ENCODE results near the gene WWOX. TPM values are rescaled to one million over a fixed set of nuclear protein-coding genes. Genes with fewer than 3 reads are reported as not detected.

Gene WWOX
- total RNA-seq, 1 experiment from 2014 or later: 15.6 TPM

DNA sequence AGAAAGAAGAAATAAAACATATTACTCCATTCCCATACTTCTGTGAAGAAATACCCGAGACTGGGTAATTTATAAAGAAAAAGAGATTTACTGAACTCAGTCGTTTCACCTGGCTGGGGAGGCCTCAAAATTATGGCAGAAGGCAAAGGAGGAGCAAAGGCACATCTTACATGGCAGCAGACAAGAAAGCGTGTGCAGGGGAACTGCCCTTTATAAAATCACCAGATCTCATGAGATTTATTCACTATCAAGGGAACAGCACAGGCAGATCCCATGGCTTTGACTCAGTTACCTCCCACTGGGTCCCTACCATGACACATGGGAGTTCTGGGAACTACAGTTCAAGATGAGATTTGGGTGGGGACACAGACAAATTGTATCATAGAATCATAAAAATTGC lies 365.4 kb downstream of the WWOX start:
- no peak overlapping the region for H4K91ac ChIP-seq (ENCODE audit: insufficient read length, low read depth, low read length)
- H4K20me1 ChIP-seq (ENCODE audit: control insufficient read depth, insufficient read depth, insufficient read length): no peaks in the 10 kb centered on the region
- H4K8ac ChIP-seq (replicated peaks; ENCODE audit: insufficient read length, low read depth, low read length): no peak overlapping the region
- H3T11ph ChIP-seq (ENCODE audit: low read length): no peak overlapping the region
- H3K4me1 Mint-ChIP-seq: peaks cover 3 to 10% of the 10 kb centered on the region in 2 experiments; a peak in 3 of 4 replicates
- H3K27ac ChIP-seq (ENCODE audit: insufficient read length, low read depth, low read length): no peak overlapping the region
- H3K4me2 ChIP-seq (ENCODE audit: insufficient read depth, insufficient read length, low read length): no peak overlapping the region
- DNase-seq: no peak
- H2AK5ac ChIP-seq (ENCODE audit: insufficient read length, low read length): no peak overlapping the region
- no peaks in the 10 kb centered on the region for H3K79me2 ChIP-seq (ENCODE audit: insufficient read depth, low read length)
- H2BK120ac ChIP-seq (ENCODE audit: low read depth, low read length, poor library complexity, severe bottlenecking): no peak overlapping the region
- H3K4me3 Mint-ChIP-seq: no peak overlapping the region
- TF ChIP-seq, protein P1, sequence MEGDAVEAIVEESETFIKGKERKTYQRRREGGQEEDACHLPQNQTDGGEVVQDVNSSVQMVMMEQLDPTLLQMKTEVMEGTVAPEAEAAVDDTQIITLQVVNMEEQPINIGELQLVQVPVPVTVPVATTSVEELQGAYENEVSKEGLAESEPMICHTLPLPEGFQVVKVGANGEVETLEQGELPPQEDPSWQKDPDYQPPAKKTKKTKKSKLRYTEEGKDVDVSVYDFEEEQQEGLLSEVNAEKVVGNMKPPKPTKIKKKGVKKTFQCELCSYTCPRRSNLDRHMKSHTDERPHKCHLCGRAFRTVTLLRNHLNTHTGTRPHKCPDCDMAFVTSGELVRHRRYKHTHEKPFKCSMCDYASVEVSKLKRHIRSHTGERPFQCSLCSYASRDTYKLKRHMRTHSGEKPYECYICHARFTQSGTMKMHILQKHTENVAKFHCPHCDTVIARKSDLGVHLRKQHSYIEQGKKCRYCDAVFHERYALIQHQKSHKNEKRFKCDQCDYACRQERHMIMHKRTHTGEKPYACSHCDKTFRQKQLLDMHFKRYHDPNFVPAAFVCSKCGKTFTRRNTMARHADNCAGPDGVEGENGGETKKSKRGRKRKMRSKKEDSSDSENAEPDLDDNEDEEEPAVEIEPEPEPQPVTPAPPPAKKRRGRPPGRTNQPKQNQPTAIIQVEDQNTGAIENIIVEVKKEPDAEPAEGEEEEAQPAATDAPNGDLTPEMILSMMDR (conservative IDR thresholded peaks at IDR 0.05): no peak
- no peak overlapping the region for H3K23ac ChIP-seq (ENCODE audit: insufficient read length, low read depth, low read length)
- H3K27me3 Mint-ChIP-seq (ENCODE audit: low read depth): no peaks in the 10 kb centered on the region
- no peak overlapping the region for H3K14ac ChIP-seq (ENCODE audit: insufficient read depth, low read length)
- H3K23me2 ChIP-seq (ENCODE audit: insufficient read length, low read depth, low read length, poor library complexity, severe bottlenecking): no peaks in the 10 kb centered on the region
- H3K9ac ChIP-seq (ENCODE audit: extremely low read depth, insufficient read length, low read length): no peak overlapping the region
- no peak overlapping the region for H3K18ac ChIP-seq (ENCODE audit: insufficient read length, low read depth, low read length)
- no peak overlapping the region for H2BK12ac ChIP-seq (ENCODE audit: insufficient read length, low read depth, low read length)
- H4K5ac ChIP-seq (ENCODE audit: insufficient read length, low read depth, low read length): no peak overlapping the region
- no peak overlapping the region for H2AFZ ChIP-seq (ENCODE audit: low read length)
- H3K9me3 ChIP-seq (ENCODE audit: control insufficient read depth, low read depth, low read length): no peaks in the 10 kb centered on the region
- no peaks in the 10 kb centered on the region for H3K27me3 ChIP-seq (ENCODE audit: insufficient read depth, low read length)
- no peak overlapping the region for H2BK20ac ChIP-seq (ENCODE audit: low read depth, low read length, poor library complexity, severe bottlenecking)
- H2BK5ac ChIP-seq (ENCODE audit: insufficient read length, low read length): no peak overlapping the region
- no peak overlapping the region for H2BK15ac ChIP-seq (ENCODE audit: low read depth, low read length)
- no CpG with 5 or more reads among the region's 3 CpGs for WGBS (ENCODE audit: extremely low coverage, insufficient read length, low lambda C conversion rate)
- H3K36me3 Mint-ChIP-seq (ENCODE audit: insufficient read depth in 1 of 3, low read depth in 3 of 3): peaks cover 3 to 9% (median 5%) of the 10 kb centered on the region in 3 experiments; a peak in 6 of 7 replicates
- no peak overlapping the region for H3K4ac ChIP-seq (ENCODE audit: low read depth, low read length)
- H3K79me1 ChIP-seq (ENCODE audit: insufficient read depth, low read depth, low read length, poor library complexity, severe bottlenecking): no peaks in the 10 kb centered on the region
- H3K56ac ChIP-seq (ENCODE audit: insufficient read length, low read depth, low read length): no peak overlapping the region
- peaks cover 8 to 13% of the 10 kb centered on the region in 2 experiments; a peak in 4 of 5 replicates for H3K9me3 Mint-ChIP-seq
- no peaks in the 10 kb centered on the region for H3K4me1 ChIP-seq (ENCODE audit: insufficient read depth, low read length)
- no peak overlapping the region; a peak in 1 of 7 replicates for H3K27ac Mint-ChIP-seq
